ENCODE measurements around the gene WDR93.
A peak's percentile ranks its signal among the peaks of the same experiment; 100 is the strongest.

DNA sequence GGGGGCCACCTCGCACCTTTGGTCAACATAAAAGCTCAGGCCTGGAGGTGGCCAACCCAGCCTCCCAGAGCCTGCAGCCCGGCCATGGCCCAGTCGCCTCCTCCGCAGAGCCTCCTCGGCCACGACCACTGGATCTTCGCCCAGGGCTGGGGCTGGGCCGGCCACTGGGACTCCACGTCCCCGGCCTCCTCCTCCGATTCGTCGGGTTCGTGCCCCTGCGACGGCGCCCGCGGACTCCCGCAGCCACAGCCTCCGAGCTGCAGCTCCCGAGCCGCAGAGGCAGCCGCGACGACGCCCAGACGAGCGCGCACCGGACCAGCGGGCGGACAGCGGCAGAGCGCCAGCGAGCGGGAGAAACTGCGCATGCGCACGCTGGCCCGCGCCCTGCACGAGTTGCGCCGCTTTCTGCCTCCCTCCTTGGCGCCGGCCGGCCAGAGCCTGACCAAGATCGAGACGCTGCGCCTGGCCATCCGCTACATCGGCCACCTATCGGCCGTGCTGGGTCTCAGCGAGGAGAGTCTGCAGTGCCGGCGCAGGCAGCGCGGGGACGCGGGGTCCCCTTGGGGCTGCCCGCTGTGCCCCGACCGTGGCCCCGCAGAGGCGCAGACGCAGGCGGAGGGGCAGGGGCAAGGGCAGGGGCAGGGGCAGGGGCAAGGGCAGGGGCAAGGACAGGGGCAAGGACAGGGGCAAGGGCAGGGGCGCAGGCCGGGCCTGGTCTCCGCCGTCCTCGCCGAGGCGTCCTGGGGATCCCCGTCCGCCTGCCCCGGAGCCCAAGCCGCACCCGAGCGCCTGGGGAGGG is 85.9 kb downstream of the WDR93 start, which contains the start of gene MESP2:
- TF ChIP-seq, protein P1, sequence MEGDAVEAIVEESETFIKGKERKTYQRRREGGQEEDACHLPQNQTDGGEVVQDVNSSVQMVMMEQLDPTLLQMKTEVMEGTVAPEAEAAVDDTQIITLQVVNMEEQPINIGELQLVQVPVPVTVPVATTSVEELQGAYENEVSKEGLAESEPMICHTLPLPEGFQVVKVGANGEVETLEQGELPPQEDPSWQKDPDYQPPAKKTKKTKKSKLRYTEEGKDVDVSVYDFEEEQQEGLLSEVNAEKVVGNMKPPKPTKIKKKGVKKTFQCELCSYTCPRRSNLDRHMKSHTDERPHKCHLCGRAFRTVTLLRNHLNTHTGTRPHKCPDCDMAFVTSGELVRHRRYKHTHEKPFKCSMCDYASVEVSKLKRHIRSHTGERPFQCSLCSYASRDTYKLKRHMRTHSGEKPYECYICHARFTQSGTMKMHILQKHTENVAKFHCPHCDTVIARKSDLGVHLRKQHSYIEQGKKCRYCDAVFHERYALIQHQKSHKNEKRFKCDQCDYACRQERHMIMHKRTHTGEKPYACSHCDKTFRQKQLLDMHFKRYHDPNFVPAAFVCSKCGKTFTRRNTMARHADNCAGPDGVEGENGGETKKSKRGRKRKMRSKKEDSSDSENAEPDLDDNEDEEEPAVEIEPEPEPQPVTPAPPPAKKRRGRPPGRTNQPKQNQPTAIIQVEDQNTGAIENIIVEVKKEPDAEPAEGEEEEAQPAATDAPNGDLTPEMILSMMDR (IDR thresholded peaks at IDR 0.05), result peak; percentile 24
- TF ChIP-seq EZH2 (IDR thresholded peaks at IDR 0.05; ENCODE audit: borderline replicate concordance, insufficient read depth, low read depth, low read length, poor library complexity, severe bottlenecking), result no peak
